NCI-H2227 (cell line): ENCODE measurements around the gene GFPT2.
"Not testable (repeated sequence)": the region's sequence is repeated elsewhere in the genome, so short reads cannot be mapped to it uniquely, and the experiment has no call there.

ENCODE experiments used
- DNase-seq: peaks from one replicate; lab custom pipeline; 2025; ENCODE audit not compliant: unreplicated experiment; lab: John Stamatoyannopoulos, UW

Gene GFPT2

DNA sequence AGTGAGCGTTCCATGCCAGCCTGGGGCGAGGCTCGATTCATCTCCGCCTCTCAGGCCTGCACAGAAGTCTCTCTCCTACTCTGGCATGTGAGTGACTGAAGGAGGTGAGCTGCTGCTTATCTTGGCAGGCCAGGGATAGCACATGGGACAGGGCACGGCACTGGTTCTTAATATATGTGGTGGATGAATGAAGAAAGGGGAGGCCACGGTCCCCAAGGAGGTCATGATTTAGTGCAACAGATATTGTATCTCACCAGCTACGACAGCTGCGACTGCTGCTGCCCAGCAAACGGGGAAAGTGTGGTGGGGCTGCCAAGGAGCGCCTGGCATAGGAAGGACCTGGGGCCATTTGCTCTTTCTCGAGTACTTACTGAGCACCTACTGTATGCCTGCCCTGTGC is 41.9 kb downstream of the GFPT2 start:
- DNase-seq, result no peak

DNA sequence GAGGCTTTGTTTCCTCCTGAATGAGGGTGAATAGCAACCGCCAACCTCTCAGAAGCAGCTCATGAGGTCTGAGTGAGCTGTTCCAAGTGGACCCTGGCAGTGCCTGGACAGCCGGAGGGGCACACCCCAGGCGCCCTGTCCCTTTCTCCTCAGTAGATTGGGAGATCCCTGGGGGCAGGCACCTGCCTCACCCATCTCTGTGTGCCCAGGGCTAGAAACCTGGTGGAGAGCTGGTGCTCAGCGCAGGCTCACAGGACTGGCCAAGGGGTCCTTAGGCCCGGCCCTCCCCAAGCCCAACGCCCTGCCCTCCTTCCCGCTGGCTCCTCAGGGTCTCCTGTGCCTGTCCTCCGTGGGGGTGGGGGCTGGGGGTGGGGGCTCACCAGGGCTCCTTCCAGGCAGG is 46.3 kb downstream of the GFPT2 start:
- DNase-seq, result no peak

GRCh38 chr5:180305481-180305880 is 47.7 kb downstream of the GFPT2 start:
- DNase-seq, result peak; percentile 13

DNA sequence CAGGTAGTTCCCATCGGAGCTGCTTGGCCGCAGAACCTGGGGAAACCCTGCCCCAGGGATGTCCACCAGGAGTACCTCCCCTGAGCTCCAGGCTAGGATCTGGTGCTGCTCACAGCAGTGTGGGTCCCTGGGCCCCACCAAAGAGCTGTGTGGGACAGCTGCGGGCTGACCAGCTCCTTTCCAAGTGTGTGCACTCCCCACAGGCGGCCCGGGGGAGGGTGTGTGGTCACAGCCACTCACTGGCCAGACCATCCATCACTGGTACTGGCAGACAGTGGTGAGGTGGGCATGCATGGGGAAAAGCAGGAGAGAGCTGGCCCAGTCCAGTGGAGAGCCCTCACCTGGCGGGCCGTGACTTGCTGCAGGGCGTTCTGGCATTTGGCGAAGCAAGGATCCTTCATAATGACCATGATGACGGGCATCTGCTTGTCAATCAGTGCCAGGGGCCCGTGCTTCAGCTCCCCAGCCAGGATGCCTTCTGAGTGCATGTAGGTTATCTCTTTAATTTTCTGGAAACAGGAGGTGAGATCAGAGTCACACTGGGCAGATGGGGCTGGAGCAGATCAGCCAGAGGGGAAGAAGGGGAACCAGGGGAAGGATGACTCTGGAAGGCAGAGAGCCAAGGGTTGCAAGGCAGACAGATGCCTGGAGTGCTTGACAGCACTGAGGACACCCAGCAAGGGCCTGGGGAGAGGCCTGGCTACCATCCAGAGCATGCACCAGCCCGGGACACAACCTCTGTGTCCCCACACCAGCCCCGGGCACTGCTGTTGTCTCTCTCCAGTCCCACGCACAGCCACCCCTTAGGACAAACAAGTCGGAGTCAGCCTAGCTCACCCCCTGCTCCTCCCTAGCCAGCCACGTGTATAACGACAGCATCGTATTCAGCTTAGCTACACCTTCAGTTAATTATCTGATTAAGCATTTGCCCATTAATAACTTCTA is 48.4 kb downstream of the GFPT2 start:
- no peak for DNase-seq

- DNase-seq, result no peak
These were observed 49.2 kb downstream of the GFPT2 start for GRCh38 chr5:180304016-180304292.

DNA sequence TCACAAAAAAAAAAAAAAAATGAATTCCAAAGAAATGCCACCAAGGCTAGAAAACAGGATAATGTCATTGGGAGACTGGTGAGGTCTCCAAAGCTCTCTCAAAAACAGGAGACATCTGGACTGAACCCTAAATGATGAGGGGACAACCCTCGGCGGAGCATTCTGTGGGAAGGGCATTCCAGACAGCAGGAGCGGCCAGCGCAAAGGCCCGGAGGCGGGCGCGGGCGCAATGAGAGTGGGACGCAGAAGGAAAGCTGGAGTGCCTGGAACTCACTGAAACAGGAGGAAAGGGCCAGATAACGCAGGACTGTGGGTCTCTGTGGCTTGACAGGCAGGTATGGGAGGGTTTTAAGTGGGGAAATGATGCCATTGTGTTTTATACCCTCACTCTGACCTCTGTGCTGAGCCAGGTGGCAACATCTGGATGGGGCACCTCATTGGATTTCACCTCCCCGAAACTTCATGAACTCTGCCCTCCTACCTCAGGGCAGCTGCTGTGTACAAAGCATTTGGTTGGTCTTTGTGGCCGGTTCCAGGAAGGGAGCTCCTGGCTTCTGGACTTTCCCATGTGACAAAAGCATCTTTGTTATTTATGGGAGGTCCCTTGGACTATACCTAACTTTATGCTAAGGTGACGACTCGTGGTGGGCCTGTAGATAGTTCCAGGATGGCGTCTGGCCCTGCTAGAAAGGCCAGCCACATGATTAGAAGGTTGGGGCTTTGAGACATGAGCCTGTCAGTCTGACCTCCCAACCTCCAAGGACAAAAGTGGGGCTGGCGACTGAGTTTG is 49.7 kb downstream of the GFPT2 start:
- DNase-seq, result no peak

DNA sequence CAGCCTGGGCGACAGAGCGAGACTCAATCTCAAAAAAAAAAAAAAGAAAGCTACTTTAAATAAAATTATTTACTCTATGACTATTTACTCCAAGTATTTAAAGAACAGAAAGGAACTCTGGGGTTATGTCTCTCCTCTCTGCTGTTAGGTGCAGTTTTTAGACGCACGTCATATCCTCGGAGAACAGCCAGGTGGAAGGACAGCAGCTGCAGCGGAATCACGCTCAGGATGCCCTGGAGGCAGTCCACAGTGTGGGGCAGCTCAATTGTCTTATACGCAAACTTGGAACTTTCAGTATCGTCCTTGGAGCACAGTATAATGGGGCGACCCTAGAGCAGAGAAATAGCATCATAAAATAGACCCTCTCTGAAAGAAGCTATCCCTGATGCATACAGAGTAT is 50.9 kb downstream of the GFPT2 start:
- no peak for DNase-seq

DNA sequence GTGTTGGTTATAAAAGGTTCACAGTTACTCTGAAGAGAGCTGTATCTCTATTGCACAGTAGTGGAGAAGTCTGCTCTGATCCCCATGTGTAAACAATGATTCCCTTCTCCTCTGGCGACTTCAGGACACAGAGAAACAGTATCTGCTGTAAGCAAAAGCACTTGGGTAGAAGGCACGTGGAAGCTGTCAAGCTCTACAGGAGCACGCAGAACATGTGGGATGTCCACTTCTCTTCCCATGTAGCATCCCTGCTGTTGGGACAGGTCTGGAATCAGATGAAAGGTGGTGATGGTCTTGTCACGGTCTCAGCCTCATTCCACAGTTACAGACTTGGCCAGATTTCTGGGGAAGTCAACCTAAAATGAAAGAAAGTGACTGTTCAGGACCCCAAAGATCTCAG is 51.9 kb downstream of the GFPT2 start:
- no peak for DNase-seq

DNA sequence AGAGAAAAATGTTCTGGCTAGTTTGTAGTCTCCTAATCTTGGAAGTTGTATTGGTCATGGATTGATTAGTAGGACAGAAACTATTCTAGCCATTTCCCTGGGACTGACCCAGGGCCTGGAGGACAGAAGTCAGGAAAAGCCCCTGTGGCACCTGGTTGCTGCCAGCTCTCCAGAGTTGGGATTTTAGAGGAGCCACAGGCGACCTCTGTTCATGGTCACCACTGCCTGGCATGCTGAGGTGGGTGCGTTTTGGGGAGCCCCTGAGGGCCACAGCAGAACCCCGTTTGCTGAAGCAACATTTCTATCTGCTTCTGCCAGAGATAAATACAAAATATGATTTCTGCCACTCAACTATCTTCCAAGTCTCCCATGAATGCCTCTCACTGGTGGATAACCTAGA is 53.6 kb downstream of the GFPT2 start:
- no peak for DNase-seq

GRCh38 chr5:180299014-180299413 is 54.1 kb downstream of the GFPT2 start:
- not testable (repeated sequence) for DNase-seq

DNA sequence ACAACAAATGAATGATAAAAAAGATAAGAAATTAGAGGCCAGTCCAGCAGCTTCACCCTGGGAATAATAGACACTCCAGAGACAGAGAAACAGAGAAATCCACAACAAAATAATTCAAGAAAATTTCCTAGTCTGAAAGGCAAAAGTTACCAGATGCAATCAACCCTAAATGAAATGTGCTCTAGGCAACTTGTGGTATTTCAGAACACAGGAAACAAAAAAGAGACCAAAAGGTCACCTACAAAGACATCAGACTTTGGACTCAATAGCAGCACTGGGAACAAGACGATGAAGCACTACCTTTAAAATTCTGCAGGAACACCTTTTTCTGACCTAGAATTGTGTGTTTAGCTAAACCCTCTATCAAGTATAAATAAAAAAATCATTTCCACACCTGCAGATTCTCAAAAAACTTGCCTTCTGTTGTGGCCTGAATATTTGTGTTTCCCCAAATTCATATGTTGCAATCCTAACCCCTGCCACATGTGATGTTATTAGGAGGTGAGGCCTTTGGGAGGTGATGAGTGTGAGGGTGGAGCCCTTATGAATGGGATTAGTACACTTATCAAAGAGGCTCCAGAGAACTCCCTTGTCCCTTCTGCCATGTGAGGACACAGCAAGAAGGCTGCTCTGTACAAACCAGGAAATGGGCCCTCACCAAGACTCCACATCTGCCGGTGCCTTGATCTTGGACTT is 55.4 kb downstream of the GFPT2 start:
- DNase-seq, result no peak

- DNase-seq, result no peak
These were observed 56.4 kb downstream of the GFPT2 start for GRCh38 chr5:180296771-180297170.

- no peak for DNase-seq
These were observed 58.1 kb downstream of the GFPT2 start for GRCh38 chr5:180294913-180295555.

DNA sequence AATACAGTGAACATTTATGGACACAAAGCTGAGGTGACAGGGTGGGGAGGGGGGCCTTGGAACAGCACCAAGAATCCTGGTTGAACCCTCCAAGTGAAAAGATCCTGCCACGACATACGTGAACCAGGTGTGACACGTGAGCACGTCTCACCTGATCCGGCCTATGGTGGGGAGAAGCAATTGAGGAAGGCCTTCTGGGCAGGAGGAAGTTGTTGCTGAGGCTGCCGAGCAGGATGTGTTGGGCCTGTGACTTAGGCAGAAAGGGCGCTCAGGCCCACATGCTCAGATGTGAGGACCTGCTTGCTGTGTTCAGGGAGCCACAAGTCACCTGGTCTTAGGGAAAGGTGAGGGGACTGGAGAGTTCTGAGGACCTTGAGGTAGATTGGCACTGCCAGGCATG is 58.7 kb downstream of the GFPT2 start:
- no peak for DNase-seq

DNA sequence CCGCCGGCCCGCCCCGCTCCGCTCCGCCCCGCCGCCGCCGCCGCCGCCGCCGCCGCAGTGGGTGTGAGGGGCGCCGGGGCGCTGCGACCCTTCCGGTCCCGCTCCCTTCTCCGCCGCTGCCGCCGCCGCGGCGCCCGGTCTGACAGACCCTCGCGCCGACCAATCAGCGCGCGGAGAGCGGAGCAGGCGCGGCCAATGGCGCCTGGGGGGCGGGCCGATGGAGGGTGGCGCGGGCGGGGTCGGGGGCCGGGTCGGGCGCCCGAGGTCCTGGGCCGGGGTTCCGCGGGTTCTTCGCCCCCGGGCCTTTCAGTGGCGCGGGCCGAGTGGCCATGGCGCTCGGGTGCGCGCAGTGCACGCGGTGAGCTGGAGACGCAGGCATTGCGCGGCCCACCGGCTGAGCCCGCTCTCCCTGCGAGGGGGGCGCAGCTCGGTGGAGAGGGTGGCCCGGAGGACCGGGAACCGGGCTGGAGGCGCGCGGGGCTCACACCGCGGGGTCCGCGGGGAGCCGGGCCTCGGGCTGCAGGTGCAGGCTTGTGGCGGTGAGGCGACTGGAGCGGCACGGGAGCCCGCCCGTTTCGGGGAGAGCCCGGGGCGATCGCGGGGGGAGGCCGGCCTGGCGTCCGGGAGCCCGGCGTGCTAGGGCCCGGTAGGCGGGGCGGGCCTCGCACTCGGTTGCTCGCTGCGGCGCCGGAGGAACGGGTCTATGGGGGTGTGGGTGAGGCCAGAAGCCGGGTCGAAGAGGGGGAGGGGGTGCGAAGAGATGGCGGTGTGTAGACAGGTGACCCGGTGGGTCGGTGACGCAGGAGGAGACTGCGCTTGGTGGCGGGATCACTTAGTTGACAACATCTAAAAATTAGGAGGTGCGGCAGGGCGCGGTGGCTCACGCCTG is 60.9 kb downstream of the GFPT2 start, which contains the start of gene MAPK9:
MAPK9 (minus strand) TSS at position 141 of the 889 bp plus-strand sequence. CDS start 11,522 bp downstream, outside the sequence.
- DNase-seq, result peak; percentile 88

GRCh38 chr5:180291234-180291940 is 61.7 kb downstream of the GFPT2 start:
- DNase-seq, result peak; percentile 67

DNA sequence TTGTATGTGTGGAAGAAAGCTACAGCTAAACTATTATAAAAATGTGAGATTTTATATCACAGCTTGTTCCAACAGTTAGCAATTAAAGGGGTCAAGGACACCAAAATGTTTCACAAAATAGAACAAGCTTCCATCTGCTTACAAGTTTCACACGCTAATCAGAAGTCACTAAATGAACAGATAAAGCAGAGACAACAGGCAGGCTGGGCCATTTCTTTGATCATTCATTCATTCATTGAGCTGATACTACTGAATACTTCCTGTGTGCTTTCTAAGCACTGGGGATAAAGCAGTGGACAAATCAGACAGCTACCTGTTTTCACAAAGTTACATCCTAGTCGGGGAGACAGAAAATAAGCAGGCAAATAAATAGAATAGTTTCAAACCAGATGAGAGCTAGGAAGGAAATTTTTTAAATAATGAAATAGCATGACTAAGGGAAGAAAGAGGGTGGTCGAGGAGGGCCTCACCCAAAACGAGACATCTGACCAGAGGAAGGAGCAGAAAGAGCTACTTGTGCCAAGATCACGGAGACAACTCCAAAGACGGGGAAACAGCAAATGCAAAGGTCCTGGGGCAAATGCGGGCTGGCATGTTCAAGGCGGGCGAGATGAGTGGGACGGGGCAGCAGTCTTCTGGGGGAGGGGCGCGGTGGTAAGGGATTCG is 62.4 kb downstream of the GFPT2 start:
- DNase-seq, result no peak

DNA sequence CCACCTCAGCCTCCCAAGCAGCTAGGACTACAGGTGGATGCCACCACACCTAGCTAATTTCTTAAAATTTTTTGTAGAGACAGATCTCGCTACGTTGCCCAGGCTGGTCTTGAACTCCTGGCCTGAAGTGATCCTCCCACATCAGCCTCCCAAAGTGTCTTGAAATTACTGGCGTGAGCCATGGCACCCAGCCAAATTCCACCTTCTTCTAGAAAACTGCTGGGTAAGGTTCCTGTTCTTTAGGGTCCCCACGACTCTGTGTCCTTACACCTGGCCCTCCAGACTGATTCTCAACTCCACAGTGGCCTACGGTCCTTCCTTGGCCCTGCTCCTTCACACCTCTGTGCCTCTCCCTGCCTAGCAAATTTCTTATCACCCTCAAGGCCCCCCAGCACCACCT is 63.2 kb downstream of the GFPT2 start:
- no peak for DNase-seq

DNA sequence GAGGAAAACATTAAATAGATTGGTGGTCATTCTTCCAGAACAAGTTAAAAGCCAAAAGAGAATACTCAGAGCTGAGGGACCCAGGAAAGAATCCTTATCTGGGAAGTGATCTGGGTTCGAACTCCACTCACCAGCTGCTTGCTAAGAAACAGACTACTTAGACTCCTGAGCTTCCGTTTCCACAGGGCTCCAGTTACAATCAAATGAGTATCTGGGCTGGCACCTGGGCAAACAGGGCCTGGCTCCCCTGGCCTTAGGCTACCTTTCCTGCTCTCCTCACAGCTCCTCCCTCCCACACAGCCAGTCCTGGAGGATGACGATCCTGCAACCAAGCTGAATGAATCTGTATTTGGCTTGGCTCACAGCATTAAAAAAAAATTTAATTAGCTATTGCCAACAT is 63.7 kb downstream of the GFPT2 start:
- DNase-seq, result no peak
